HG03565 (cell line): ENCODE data around the gene C1QL2.

Experiments
- ATAC-seq: cut with Tn5 transposase; IDR thresholded peaks from one replicate; pipeline ENCODE4 v1.9.1; 2021; ENCODE audit warnings: mild to moderate bottlenecking, moderate library complexity; ENCODE audit not compliant: unreplicated experiment

C1QL2 gene

GRCh38 chr2:119158563-119159347 is at the start of gene C1QL2:
C1QL2 (minus strand) TSS chr2:119158751; CDS start chr2:119158269, 482 bp downstream.
- ATAC-seq: no peak

GRCh38 chr2:119207447-119207846 is 48.9 kb upstream of the C1QL2 start:
- no peak for ATAC-seq

- no peak for ATAC-seq
Observed at GRCh38 chr2:119206201-119206600, 47.6 kb upstream of the C1QL2 start.

- no peak for ATAC-seq
Observed at GRCh38 chr2:119205001-119205706, 46.6 kb upstream of the C1QL2 start.

- ATAC-seq: no peak
Observed at GRCh38 chr2:119204525-119204924, 46.0 kb upstream of the C1QL2 start.

GRCh38 chr2:119202610-119203310 is 44.2 kb upstream of the C1QL2 start:
- ATAC-seq: no peak

GRCh38 chr2:119201815-119202214 is 43.3 kb upstream of the C1QL2 start:
- no peak for ATAC-seq

GRCh38 chr2:119198240-119198840 is 39.8 kb upstream of the C1QL2 start:
- ATAC-seq: no peak

- ATAC-seq: no peak
Observed at GRCh38 chr2:119197529-119198239, 39.1 kb upstream of the C1QL2 start.

GRCh38 chr2:119197126-119197405 is 38.5 kb upstream of the C1QL2 start:
- no peak for ATAC-seq

- ATAC-seq: no peak
Observed at GRCh38 chr2:119196301-119197125, 38.0 kb upstream of the C1QL2 start.

GRCh38 chr2:119195887-119196286 is 37.3 kb upstream of the C1QL2 start:
- ATAC-seq: no peak

GRCh38 chr2:119195001-119195400 is 36.5 kb upstream of the C1QL2 start:
- no peak for ATAC-seq

- ATAC-seq: no peak
Observed at GRCh38 chr2:119192893-119193292, 34.3 kb upstream of the C1QL2 start.

- ATAC-seq: no peak
Observed at GRCh38 chr2:119190321-119191111, 32.0 kb upstream of the C1QL2 start.

- ATAC-seq: no peak
Observed at GRCh38 chr2:119184512-119184911, 26.0 kb upstream of the C1QL2 start.

GRCh38 chr2:119181791-119182445 is 23.4 kb upstream of the C1QL2 start:
- no peak for ATAC-seq

GRCh38 chr2:119181391-119181790 is 22.8 kb upstream of the C1QL2 start:
- ATAC-seq: no peak

- ATAC-seq: no peak
Observed at GRCh38 chr2:119180892-119181291, 22.3 kb upstream of the C1QL2 start.
